Mucosa of descending colon (tissue), 3 donors: ENCODE results near the gene LOXL3. TPM values are rescaled to one million over a fixed set of nuclear protein-coding genes. Genes with fewer than 3 reads are reported as not detected.

Source experiments
- ATAC-seq: fragments of 200-7000 bp; cut with Tn5 transposase; one replicate; pipeline ENCODE4 v1.9.1; 2020; ENCODE audit warnings: mild to moderate bottlenecking, moderate library complexity
- DNase-seq, 3 donors: peaks; one replicate each; pipeline ENCODE4 v3.0.0-alpha.2; 2020
- H3K36me3 ChIP-seq: fragments of 200-600 bp; one replicate; pipeline ENCODE4 v1.8.0; 2021; ENCODE audit warnings: low read depth, mild to moderate bottlenecking
- H3K4me1 ChIP-seq: fragments of 200-600 bp; one replicate; pipeline ENCODE4 v1.8.0; 2021; ENCODE audit warnings: low read depth, mild to moderate bottlenecking
- H3K4me3 ChIP-seq: fragments of 200-600 bp; one replicate; pipeline ENCODE4 v1.8.0; 2021; ENCODE audit warnings: mild to moderate bottlenecking
- H3K9me3 ChIP-seq: fragments of 200-600 bp; one replicate; pipeline ENCODE4 v1.8.0; 2021; ENCODE audit warnings: mild to moderate bottlenecking
- CTCF ChIP-seq: fragments of 200-600 bp; IDR thresholded peaks from one replicate; pipeline ENCODE4 v1.8.0; 2022; ENCODE audit warnings: antibody characterized with exemption, mild to moderate bottlenecking
- intact Hi-C, 2 donors: fragments of 100-400 bp; cut with DNase I in 1 of 2; cut with micrococcal nuclease in 1 of 2; formaldehyde crosslinking; loops; one replicate each; pipeline versions ENCODE4 v1.11.0 to v1.11.1; 2022; cut with DNase I, micrococcal nuclease
- total RNA-seq, 3 donors: library from RNA; stranded (reverse); fragmentation: NEBNext Ultra II Directional in 2 of 3; extraction: Animal tissue kit (Norgen Biotek cat#: 25700) in 2 of 3; gene quantifications; one replicate each; pipeline versions ENCODE4 v1.2.1 to v1.2.4, GENCODE V29; 2021 to 2023
- donor health status: DM: no; HTN: no; CAD: no; lungs with moderate emphysema.
- donor health status: DM: no; HTN: no; CAD: no.
- donor health status: DM: no; HTN: yes; CAD: no.

LOXL3 gene
- total RNA-seq, 3 donors from 2014 or later: 2.2 to 6.9 (median 4.4) TPM

GRCh38 chr2:74571058-74571457 lies 17.3 kb upstream of the LOXL3 start:
- intact Hi-C loops: no loop called here
- ATAC-seq (peak; percentile 27), DNase-seq (no peak)
- no peaks in the 10 kb centered on the region for H3K4me1 ChIP-seq
- TF ChIP-seq CTCF: no peak
- no peaks in the 10 kb centered on the region for H3K9me3 ChIP-seq
- no peak overlapping the region for H3K4me3 ChIP-seq
- no peaks in the 10 kb centered on the region for H3K36me3 ChIP-seq

- Histone ChIP-seq H3K36me3 (no peaks in the 10 kb centered on the region), H3K4me1 (no peaks in the 10 kb centered on the region), H3K4me3 (no peak overlapping the region), H3K9me3 (no peaks in the 10 kb centered on the region)
- ATAC-seq (no peak), DNase-seq (no peak)
- intact Hi-C loops: no loop called here
- no peak for TF ChIP-seq CTCF
Observed at GRCh38 chr2:74569686-74570085, 15.9 kb upstream of the LOXL3 start.

- Histone ChIP-seq H3K9me3 (no peaks in the 10 kb centered on the region), H3K4me3 (no peak overlapping the region), H3K36me3 (no peaks in the 10 kb centered on the region), H3K4me1 (no peaks in the 10 kb centered on the region)
- intact Hi-C loops: no loop called here
- DNase-seq: no peak
- no peak for TF ChIP-seq CTCF
- ATAC-seq: no peak
Observed at GRCh38 chr2:74567881-74568280, 14.1 kb upstream of the LOXL3 start.

- ATAC-seq (peak; percentile 17), DNase-seq (no peak)
- intact Hi-C loops: no loop called here
- Histone ChIP-seq H3K4me1 (no peaks in the 10 kb centered on the region), H3K4me3 (no peak overlapping the region), H3K9me3 (no peaks in the 10 kb centered on the region), H3K36me3 (no peaks in the 10 kb centered on the region)
- TF ChIP-seq CTCF: no peak
Observed at GRCh38 chr2:74566754-74567085, 13.0 kb upstream of the LOXL3 start.

GRCh38 chr2:74566076-74566753 lies 12.5 kb upstream of the LOXL3 start:
- Histone ChIP-seq H3K36me3 (no peaks in the 10 kb centered on the region), H3K4me3 (no peak overlapping the region), H3K9me3 (no peaks in the 10 kb centered on the region), H3K4me1 (no peaks in the 10 kb centered on the region)
- intact Hi-C loops: no loop called here
- ATAC-seq: no peak
- TF ChIP-seq CTCF: no peak
- no peak for DNase-seq

GRCh38 chr2:74564222-74564621 lies 10.5 kb upstream of the LOXL3 start:
- no peak for DNase-seq
- Histone ChIP-seq H3K9me3 (no peaks in the 10 kb centered on the region), H3K4me1 (peaks cover 5% of the 10 kb centered on the region), H3K4me3 (no peak overlapping the region), H3K36me3 (no peaks in the 10 kb centered on the region)
- intact Hi-C loops: no loop called here
- TF ChIP-seq CTCF: no peak
- no peak for ATAC-seq
